Hippocampal formation (tissue), 2 donors: Measurements from ENCODE around the gene GAB2.
A peak's percentile ranks its signal among the peaks of the same experiment; 100 is the strongest.

Experiments
- DNase-seq, 2 donors: peaks; one replicate each; lab custom pipeline; 2025; lab: John Stamatoyannopoulos, UW

Gene GAB2

GRCh38 chr11:78205691-78206090, 211.9 kb downstream of the GAB2 start:
- DNase-seq, result no peak

- DNase-seq, result no peak
Observed at GRCh38 chr11:78205256-78205655, 212.4 kb downstream of the GAB2 start.

GRCh38 chr11:78203184-78203583, 214.4 kb downstream of the GAB2 start:
- DNase-seq, result no peak

GRCh38 chr11:78202733-78203167, 214.9 kb downstream of the GAB2 start:
- DNase-seq, result no peak

GRCh38 chr11:78201096-78201818, 216.4 kb downstream of the GAB2 start:
- no peak for DNase-seq

GRCh38 chr11:78200553-78200952, 217.1 kb downstream of the GAB2 start:
- no peak for DNase-seq

GRCh38 chr11:78200061-78200460, 217.6 kb downstream of the GAB2 start:
- no peak for DNase-seq

- no peak for DNase-seq
Observed at GRCh38 chr11:78199653-78200015, 218.0 kb downstream of the GAB2 start.

- no peak for DNase-seq
Observed at GRCh38 chr11:78199015-78199652, 218.5 kb downstream of the GAB2 start.

- no peak for DNase-seq
Observed at GRCh38 chr11:78197816-78198215, 219.8 kb downstream of the GAB2 start.

GRCh38 chr11:78196661-78197091, 220.9 kb downstream of the GAB2 start:
- DNase-seq, result no peak

GRCh38 chr11:78195917-78196560, 221.6 kb downstream of the GAB2 start:
- no peak for DNase-seq

GRCh38 chr11:78194490-78194889, 223.1 kb downstream of the GAB2 start:
- no peak for DNase-seq

GRCh38 chr11:78193806-78194205, 223.8 kb downstream of the GAB2 start:
- DNase-seq, result no peak

- no peak for DNase-seq
Observed at GRCh38 chr11:78192911-78193351, 224.7 kb downstream of the GAB2 start.

- no peak for DNase-seq
Observed at GRCh38 chr11:78192223-78192719, 225.3 kb downstream of the GAB2 start.

- DNase-seq, result no peak
Observed at GRCh38 chr11:78190871-78191538, 226.6 kb downstream of the GAB2 start.

- no peak for DNase-seq
Observed at GRCh38 chr11:78190374-78190773, 227.2 kb downstream of the GAB2 start.

GRCh38 chr11:78189851-78190250, 227.8 kb downstream of the GAB2 start:
- DNase-seq, result no peak

GRCh38 chr11:78189174-78189724, 228.4 kb downstream of the GAB2 start:
- DNase-seq, result no peak

GRCh38 chr11:78188286-78189173, 229.1 kb downstream of the GAB2 start, which contains the start of the genes KCTD21 and USP35:
Gene KCTD21, minus strand, starts transcription at chr11:78188626. Its CDS starts 14,072 bp downstream, at chr11:78174554.
Gene USP35, plus strand, starts transcription at chr11:78188919. Its CDS starts 7,327 bp downstream, at chr11:78196246.
- DNase-seq, result peak; percentile 94 to 97
